NCI-H2107 treated with DMSO at 0.1 percent for 48 hours (cell line): ENCODE results near the gene SNAPIN.
A peak's percentile ranks its signal among the peaks of the same experiment; 100 is the strongest.
"Not testable (repeated sequence)": the region's sequence is repeated elsewhere in the genome, so short reads cannot be mapped to it uniquely, and the experiment has no call there.

Experiments
- DNase-seq: peaks from one replicate; lab custom pipeline; 2025; ENCODE audit not compliant: unreplicated experiment; lab: John Stamatoyannopoulos, UW

Gene SNAPIN

DNA sequence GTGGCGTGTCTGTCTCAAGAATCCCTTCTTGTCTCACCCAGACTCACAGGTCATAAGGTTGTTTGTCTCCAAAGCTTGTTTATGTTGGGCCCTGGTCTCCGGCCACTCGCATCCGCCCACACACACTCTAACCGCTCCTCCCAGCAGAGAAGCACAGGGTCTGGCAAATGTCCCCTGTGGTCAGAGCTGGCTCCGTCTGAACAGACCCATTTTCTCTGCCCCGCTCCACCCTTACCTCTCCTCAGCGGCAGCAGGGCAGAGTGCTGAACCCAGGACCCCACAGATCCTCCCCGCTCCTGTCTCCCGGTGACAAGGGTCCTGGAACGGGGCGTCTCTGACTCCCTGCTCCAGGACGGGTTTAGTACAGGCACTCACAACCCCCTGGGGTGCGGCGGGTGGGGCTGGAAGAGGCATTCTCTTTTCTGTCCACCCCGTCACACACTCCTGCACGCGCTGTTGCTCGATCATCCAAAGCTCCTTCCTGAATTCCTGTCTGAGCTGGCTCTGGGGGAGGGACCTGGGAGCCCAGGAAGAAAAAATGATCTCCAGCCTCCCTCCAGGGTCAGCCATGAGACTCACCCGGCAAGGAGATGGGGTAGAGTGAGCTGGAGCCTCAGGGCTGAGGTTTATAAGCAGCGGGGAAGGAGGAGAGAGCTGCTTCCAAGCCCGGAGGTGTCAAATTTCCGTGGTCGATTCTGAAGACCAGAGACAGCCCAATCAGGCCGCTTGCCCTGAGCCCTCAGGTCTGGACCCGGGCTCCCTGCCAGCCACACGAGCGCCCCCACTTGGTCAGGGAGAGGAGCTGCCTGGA, 31.4 kb upstream of the SNAPIN start, which contains the start of gene S100A13:
Gene S100A13, minus strand, starts transcription at position 602 of the 811 bp plus-strand sequence. CDS start 1,033 bp downstream, outside the sequence.
- peak; percentile 90 for DNase-seq

DNA sequence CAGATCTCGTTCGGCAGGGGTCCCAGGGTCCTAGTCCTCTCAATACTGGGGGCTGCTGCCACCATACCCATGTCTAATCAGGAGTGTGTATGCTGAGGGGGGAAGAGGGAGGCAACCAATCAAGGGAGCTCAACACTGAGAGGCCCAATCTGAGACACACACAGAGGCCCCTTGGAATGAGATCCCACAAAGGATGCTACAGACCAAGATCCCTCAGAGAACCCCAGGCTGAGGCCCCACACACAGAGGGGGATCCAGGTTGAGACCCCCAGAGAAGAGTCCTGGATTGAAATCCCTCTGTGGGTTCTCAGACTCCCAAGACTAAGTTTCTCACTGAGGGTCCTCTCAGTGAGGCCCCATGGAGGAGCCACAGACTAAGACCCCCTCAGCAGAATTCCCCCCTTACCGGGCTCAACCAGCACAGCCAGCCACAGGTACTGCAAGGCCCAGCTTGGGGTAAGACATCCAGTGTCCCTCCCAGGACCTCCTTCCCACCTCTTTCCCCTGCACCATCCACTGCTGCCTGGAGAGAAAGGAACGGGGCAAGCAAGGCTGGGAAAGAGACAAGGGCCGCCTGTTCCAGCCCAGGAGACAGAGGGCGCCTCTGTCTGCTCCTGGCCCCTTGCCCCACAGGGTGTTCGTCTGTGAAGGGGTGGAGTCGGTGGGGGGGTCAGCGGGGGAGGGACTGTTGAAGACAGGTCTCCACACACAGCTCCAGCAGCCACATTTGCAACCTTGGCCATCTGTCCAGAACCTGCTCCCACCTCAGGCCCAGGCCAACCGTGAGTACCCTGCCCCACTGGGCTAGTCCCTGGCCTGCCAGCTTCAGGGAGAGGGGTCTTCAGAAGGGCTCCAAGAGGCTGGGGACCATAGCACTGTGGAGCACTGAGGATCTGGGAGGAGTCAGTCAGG, 30.5 kb upstream of the SNAPIN start, which contains the start of gene S100A1:
Gene S100A1, plus strand, starts transcription at position 720 of the 912 bp plus-strand sequence. CDS start 2,088 bp downstream, outside the sequence.
- DNase-seq = no peak

DNA sequence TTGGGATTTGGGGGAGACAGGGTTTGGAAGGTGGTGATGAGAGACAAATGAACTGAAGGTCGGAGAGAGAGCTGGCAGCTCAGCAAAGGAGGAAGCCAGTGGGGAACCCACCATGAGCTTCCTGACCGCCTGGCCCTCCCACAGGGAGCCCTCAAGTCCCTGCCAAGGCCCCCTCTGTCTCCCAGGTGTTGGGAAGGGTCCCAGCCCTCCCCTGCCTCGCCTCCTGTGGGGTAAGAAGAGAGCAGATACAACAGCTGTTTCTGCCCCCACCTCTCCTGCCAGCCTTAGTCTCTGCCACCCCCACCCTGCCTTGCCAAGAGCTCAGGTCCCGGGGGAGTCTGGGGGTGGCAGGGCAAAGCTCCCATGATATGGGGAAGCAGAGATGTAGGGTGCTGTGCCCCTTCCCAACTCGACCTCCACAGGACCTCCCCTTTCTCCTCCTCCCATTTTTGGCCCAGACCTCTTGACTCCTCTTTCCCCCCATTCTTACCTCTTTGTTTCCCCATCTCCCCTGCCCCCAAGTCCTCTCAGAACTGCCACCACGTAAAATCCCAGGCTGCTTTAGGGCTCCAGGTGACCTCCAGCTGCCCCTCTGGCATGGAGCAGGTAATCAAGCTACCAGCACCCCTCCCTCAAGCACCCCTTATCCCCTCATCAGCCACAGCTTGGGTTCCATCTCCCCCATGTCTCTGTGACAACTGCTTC, 29.7 kb upstream of the SNAPIN start:
- no peak for DNase-seq

DNA sequence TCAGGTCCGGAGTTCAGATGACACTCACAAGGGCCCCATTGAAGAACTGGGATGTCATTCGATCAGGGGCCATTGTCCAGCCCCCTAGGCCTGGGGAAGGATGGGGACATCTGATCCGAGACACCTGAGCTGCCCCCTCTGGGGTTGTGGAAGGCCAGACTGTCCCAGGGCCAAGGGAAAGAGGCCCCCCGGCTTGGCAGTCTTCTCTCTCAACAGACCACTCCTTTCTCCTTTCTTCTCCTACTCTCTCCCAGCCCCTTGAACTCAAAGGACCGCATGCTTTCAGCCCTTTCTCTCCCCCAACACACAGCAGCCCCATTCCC, 29.2 kb upstream of the SNAPIN start:
- no peak for DNase-seq

DNA sequence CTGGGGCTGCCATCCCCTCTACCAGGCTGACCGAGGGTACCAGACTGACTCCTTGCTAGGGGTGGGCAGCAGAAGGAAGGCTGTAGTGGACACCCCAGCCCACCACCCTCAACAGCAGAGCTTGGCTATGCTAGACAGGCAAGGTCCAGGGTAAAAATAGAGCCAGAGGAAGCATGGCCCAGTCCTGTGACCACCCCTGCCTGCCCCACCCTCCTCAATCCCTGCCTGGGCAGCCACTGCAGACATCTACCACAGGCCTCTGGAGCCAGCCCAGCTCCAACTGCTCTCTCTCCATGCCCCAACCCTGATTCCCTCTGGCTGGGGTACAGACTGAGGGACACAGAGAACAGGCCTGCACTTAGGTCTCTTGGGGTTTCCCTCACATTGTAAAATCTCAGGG, 28.5 kb upstream of the SNAPIN start:
- DNase-seq = no peak

DNA sequence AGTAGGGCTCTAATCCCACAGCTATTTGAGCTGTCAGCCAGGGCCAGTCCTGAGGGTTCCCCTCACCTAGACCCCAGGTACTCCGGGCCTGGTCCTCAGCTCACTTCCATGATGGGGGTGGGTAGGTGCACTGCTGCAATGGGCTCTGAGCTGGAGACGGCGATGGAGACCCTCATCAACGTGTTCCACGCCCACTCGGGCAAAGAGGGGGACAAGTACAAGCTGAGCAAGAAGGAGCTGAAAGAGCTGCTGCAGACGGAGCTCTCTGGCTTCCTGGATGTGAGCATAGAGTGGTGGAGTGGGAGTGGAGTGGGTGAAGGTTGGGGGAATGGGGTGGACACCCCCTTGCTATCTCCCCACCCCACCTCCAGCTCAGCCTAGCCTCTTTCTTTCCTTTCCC, 28.1 kb upstream of the SNAPIN start:
- DNase-seq = no peak

DNA sequence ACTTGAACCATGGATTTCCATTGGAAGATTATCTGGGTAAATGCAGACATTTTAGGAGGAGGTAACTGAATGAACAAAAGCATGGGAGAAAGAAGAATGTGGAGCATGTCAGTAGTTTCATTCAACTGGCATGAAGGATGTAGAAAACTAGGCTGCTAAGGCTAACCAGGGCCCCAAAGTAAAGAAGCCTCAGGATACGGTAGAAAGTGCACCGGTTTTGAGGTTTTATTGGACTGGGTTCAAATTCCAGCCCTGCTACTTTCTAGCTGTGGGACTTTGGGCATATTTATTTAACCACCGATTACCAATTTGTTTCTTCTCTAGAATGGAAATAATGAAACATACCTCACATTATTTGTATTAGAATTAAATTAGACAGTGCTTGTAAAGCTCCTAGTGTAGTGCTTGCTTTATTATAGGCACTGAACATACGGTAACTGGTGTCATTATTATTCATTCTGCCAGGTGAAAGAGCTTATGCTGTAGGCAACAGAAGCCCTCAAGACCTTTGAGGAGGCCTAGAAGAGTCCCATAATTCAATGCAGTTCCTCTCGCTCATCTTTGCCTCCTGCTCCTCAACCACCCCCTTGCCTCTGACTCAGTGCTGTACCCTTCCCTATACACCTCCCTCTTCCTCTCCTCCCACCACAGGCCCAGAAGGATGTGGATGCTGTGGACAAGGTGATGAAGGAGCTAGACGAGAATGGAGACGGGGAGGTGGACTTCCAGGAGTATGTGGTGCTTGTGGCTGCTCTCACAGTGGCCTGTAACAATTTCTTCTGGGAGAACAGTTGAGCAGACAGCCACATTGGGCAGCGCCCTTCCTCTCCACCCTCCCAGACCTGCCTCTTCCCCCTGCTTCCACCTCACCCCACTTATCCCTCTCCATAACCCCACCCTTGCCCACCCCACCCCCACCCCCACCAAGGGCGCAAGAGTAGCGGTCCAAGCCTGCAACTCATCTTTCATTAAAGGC, 27.2 kb upstream of the SNAPIN start:
- DNase-seq = no peak

DNA sequence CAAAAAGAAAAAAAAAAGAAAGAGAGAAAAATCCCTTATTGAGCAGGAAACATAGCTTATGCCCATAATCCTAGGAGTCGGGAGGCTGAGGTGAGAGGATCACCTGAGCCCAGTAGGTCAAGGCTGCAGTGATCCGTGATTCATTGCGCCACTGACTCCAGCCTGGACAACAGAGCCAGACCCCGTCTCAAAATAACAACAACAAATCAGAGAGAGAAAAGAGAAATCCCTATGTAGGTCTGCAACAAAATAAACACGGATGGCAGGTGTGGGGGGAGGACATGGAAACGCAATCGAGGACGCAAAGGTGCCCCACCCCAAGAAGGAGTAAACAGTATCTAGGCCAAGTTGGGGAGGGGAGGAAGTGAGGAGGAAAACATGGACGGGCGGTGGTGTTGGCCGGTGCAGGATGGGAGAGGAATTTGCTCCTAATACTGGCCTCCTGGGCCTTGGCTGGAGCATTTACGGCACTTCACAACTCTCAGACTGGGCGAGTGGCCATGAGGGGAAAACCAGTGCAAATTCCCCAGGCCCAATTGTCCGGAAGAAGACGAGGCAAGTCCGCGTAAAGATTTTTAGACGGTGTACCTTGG, 25.2 kb upstream of the SNAPIN start:
- DNase-seq = no peak

DNA sequence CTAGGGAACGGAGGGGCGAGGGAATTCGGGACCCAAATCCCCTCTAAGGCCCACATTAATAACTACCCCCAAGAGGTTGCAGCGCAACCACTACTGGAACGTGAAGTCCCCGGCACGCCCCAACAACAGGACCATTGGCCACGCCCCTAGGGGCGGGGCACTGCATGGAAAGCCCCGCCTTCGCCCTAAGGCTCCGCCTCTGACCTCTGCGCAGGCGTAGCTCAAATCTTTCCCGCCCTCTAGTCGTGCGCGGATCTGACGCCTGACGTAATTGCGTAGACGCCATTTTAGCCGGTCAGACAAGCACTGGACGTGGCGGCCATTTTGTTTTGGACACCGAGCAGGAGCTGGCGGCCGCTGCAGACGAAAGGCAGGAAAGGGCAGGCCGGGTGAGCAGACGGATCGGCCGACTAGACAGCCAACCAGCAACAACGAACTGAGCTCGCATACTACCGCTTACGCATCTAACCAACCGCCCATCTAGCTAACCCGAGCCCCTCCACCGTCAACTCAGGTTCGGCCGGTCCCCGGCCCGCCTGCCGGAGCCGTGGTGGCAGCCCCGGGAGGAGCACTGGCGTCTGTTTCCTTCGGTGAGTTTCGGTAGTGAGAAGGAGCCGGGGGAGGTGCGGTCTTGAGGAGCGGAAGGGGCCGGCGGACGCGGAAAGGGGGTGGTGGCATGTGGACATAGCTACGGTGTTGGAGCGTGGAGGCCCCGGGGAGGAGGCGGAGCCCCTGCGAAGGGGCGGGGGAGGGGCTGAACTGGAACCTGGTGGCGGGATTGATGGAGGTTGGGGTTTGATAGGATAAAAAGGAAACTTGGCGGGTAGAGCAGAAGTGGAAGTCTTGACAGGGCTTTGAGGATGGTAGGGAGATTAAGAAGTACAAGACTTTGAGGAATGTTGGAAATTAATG, 24.5 kb upstream of the SNAPIN start, which contains the start of gene CHTOP:
Gene CHTOP, plus strand, starts transcription at position 313 of the 912 bp plus-strand sequence. CDS start 2,523 bp downstream, outside the sequence.
- peak; percentile 89 for DNase-seq

DNA sequence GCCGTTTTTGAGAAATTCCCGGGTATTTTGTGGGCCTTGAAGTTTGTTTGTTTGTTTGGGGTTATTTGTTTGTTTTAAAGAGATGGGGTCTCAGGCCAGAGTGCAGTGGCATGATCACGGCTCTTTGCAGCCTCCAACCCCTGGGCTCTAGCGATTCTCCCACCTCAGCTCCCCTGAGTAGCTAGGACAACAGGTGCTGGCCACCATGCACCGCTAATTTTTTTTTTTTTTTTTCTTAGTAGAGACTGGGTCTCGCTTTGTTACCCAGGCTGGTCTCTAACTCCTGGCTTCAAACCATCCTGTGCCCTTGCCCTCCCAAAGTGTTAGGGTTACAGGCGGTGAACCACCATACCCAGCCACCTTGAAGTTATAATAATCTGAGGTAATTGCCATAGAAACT, 22.6 kb upstream of the SNAPIN start:
- no peak for DNase-seq

DNA sequence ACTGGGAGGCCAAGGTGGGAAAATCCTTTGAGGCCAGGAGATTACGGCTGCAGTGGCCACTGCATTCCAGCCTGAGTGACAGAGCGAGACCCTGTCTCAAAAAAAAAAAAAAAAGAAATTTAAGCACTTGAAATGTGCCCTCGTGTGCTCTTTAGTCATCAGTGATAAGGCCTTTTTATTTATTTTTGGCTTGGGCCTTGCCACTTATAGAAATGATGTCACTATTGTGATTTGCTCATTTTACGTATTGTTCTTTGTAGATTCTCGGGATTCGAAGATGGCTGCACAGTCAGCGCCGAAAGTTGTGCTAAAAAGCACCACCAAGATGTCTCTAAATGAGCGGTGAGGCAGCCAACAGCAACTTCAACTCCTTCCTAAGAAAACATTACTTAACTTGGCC, 22.2 kb upstream of the SNAPIN start:
- DNase-seq = no peak

DNA sequence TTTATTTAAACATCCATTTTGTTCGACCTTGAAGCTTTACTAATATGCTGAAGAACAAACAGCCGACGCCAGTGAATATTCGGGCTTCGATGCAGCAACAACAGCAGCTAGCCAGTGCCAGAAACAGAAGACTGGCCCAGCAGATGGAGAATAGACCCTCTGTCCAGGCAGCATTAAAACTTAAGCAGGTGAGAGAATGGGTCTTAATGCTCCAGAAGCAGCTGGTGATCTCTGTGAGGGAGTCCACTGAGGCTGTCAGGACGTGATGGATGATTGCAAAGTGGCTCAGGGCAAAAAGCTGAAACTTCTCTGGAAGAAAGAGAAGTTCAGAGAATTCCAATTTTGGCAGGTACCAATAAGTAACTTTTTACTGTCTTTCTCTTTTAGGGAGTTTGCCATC, 20.2 kb upstream of the SNAPIN start:
- DNase-seq = no peak

DNA sequence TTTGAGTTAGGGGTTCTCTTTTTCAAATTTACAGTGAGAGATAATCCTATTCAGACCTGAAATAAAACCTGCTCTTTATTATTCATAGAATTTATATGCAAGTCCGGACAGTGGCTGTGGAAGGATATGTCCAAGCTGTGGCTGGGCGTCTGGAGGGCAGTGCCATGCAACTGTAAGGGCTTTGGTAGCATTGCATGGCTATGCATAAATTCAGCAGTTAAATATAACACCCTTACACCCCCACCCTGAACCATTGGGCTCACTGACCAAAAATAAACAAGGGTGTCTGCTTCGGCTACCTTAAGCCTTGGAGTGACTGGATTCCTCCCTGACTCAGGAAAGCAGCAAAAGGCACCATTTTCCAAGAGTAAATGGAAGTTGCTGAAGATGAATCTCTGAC, 19.2 kb upstream of the SNAPIN start:
- no peak for DNase-seq

DNA sequence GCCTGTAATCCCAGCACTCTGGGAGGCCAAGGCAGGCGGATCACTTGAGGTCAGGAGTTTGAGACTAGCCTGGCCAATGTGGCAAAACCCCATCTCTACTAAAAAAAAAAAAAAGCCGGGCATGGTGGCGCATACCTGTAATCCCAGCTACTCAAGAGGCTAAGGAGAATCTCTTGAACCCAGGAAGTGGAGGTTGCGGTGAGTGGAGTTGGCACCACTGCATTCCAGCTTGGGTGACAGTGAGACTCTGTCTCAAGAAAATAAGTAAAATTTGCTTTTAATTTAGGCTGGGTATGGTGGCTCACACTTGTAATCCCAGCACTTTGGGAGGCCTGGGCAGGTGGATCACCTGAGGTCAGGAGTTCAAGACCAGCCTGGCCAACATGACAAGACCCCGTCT, 18.3 kb upstream of the SNAPIN start:
- DNase-seq = not testable (repeated sequence)

DNA sequence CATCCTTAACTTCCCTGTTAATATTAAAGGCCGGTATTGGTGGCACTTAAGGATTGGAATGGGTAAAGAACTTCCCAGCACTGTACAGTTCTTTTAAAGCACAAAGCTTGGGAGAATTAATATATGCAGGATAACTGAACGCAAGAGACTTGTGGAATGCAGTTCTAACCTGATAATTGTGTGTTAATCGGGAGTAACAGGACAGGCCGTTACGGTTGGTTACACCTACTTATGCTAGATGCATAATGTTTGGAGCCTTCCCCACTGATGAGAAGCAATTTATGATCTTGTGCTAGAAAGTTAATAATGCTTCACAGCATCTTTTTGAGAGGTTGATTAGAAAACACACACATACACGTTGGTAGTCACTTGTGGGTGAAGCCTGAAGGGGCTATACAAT, 17.6 kb upstream of the SNAPIN start:
- no peak for DNase-seq

DNA sequence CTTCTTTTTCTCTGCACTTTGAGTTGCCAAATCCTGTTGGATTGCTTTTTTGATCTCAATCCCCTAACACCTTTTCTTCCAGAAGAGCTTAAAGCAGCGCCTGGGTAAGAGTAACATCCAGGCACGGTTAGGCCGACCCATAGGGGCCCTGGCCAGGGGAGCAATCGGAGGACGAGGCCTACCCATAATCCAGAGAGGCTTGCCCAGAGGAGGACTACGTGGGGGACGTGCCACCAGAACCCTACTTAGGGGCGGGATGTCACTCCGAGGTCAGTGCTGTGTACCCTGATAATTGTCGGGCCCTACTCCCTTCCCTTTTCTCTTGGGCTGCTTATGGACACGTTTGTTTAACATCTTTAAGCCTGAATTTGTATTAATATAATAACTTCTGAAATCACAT, 16.3 kb upstream of the SNAPIN start:
- no peak for DNase-seq

DNA sequence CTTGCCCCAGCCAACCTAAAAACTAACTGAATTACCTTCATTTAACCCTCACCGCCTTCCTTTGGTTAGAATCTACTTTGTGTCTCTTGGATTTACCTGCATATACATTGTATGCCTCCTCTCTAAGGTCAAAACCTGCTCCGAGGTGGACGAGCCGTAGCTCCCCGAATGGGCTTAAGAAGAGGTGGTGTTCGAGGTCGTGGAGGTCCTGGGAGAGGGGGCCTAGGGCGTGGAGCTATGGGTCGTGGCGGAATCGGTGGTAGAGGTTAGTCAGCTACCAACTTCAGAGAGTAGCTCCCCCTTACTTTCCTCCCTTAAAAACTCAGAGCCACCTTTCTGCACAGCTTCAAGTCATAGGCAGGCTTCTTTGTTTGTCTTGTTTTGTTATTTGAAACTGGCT, 15.4 kb upstream of the SNAPIN start:
- no peak for DNase-seq

DNA sequence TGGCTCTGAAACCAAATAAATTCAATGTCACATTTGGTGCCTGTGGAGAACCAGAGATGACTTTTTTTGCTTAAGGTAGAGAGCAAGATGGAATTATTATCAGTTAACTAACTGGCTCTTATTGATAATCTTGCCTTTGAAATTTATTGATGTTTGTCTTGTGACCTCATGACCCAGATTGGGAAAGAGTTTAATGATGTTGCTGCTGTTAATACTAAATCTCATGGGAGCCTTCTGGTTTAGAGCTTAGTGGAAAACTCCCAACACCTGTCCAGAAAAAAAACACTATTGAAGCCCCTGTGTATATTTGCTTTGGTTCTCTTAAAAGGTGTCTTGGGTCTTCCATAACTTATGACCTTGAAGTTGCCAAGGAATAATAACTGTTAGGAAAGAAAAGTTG, 14.7 kb upstream of the SNAPIN start:
- no peak for DNase-seq
